Left ventricle myocardium inferior (tissue), 1 donor: Measurements from ENCODE around the gene PCDHGB1. TPM values are rescaled to one million over a fixed set of nuclear protein-coding genes. Genes with fewer than 3 reads are reported as not detected.
"Not testable (repeated sequence)": the region's sequence is repeated elsewhere in the genome, so short reads cannot be mapped to it uniquely, and the experiment has no call there.

Experiments
- DNase-seq: peaks from one replicate; pipeline ENCODE4 v3.0.0-alpha.2; 2020
- H3K27ac ChIP-seq: fragments of 200-600 bp; replicated peaks from 2 replicates; pipeline ENCODE4 v1.8.0; 2021
- H3K27me3 ChIP-seq: fragments of 200-600 bp; 2 replicates; pipeline ENCODE4 v1.8.0; 2021; ENCODE audit warnings: low read depth
- H3K36me3 ChIP-seq: fragments of 200-600 bp; 2 replicates; pipeline ENCODE4 v1.8.0; 2021
- H3K4me1 ChIP-seq: fragments of 200-600 bp; 2 replicates; pipeline ENCODE4 v1.8.0; 2021
- H3K4me3 ChIP-seq: fragments of 200-600 bp; 2 replicates; pipeline ENCODE4 v1.8.0; 2021; ENCODE audit warnings: mild to moderate bottlenecking, moderate library complexity
- H3K9me3 ChIP-seq: fragments of 200-600 bp; replicated peaks from 2 replicates; pipeline ENCODE4 v1.8.0; 2021
- intact Hi-C: fragments of 100-400 bp; cut with micrococcal nuclease; formaldehyde crosslinking; loops from one replicate; pipeline ENCODE4 v1.11.0; 2022
- total RNA-seq: library from RNA; stranded (reverse); fragmentation: NEBNext Ultra II Directional; extraction: Animal tissue kit (Norgen Biotek cat#: 25700); gene quantifications from one replicate; pipeline ENCODE4 v1.2.1, GENCODE V29; 2021
- TF ChIP-seq, protein P1 (sequence below): fragments of 200-600 bp; IDR thresholded peaks from 2 replicates; pipeline ENCODE4 v1.8.0; 2021; ENCODE audit warnings: antibody characterized with exemption, mild to moderate bottlenecking, borderline replicate concordance
- donor health status: DM: no; HTN: yes; CAD: no; lungs with severe emphysema.

The PCDHGB1 gene
- total RNA-seq, 1 donor from 2014 or later = 5.7 TPM

DNA sequence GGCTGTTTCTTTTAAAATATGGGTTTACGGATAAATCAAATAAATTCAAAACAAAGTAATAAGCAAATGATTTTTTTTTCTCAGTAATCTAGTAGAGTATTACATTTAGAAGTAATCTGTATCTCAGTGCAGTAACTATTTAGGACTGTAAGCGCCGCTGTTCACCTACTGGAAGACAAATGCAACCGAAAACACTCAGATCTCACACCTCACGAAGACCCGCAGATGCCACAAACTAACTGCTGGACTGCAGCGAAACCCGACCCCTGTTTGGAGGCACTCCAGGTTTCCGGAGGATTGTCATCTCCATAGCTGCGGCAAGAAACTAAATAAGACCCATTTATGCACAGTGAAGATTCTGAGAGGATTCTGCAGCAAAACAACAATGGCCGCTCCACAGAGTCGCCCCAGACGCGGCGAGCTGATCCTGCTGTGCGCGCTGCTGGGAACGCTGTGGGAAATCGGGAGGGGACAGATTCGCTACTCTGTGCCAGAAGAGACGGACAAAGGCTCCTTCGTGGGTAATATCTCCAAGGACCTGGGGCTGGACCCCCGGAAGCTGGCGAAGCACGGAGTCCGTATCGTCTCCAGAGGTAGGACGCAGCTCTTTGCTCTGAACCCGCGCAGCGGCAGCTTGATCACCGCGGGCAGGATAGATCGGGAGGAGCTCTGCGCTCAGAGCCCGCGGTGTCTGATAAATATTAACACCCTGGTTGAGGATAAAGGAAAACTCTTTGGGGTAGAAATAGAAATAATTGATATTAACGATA is 42.7 kb downstream of the PCDHGB1 start, which contains the start of gene PCDHGA8:
Gene PCDHGA8, plus strand, starts transcription at position 205 of the 770 bp plus-strand sequence. Its CDS starts 181 bp downstream, at position 386.
- no peak for DNase-seq
- TF ChIP-seq, protein P1, sequence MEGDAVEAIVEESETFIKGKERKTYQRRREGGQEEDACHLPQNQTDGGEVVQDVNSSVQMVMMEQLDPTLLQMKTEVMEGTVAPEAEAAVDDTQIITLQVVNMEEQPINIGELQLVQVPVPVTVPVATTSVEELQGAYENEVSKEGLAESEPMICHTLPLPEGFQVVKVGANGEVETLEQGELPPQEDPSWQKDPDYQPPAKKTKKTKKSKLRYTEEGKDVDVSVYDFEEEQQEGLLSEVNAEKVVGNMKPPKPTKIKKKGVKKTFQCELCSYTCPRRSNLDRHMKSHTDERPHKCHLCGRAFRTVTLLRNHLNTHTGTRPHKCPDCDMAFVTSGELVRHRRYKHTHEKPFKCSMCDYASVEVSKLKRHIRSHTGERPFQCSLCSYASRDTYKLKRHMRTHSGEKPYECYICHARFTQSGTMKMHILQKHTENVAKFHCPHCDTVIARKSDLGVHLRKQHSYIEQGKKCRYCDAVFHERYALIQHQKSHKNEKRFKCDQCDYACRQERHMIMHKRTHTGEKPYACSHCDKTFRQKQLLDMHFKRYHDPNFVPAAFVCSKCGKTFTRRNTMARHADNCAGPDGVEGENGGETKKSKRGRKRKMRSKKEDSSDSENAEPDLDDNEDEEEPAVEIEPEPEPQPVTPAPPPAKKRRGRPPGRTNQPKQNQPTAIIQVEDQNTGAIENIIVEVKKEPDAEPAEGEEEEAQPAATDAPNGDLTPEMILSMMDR = peak; percentile 39
- peaks cover 35% of the 10 kb centered on the region for H3K36me3 ChIP-seq
- peaks cover 29% of the 10 kb centered on the region for H3K4me1 ChIP-seq
- no peak within 1 kb of the TSS for H3K27ac ChIP-seq
- H3K4me3 ChIP-seq = no peak within 1 kb of the TSS
- H3K9me3 ChIP-seq = peaks cover 93% of the 10 kb centered on the region
- intact Hi-C loops = no loop called here
- no peaks in the 10 kb centered on the region for H3K27me3 ChIP-seq

DNA sequence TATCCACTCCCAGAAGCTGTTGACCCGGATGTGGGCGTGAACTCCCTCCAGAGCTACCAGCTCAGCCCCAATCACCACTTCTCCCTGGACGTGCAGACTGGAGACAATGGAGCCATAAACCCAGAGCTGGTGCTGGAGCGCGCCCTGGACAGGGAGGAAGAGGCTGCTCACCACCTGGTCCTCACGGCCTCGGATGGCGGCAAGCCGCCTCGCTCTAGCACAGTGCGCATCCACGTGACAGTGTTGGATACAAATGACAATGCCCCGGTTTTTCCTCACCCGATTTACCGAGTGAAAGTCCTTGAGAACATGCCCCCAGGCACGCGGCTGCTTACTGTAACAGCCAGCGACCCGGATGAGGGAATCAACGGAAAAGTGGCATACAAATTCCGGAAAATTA is 43.4 kb downstream of the PCDHGB1 start:
- Histone ChIP-seq H3K9me3 (peaks cover 94% of the 10 kb centered on the region), H3K36me3 (peaks cover 35% of the 10 kb centered on the region), H3K4me3 (no peak overlapping the region), H3K4me1 (peaks cover 27% of the 10 kb centered on the region), H3K27me3 (no peaks in the 10 kb centered on the region), H3K27ac (no peak overlapping the region)
- TF ChIP-seq, protein P1 = no peak
- DNase-seq = no peak
- intact Hi-C loops = no loop called here

DNA sequence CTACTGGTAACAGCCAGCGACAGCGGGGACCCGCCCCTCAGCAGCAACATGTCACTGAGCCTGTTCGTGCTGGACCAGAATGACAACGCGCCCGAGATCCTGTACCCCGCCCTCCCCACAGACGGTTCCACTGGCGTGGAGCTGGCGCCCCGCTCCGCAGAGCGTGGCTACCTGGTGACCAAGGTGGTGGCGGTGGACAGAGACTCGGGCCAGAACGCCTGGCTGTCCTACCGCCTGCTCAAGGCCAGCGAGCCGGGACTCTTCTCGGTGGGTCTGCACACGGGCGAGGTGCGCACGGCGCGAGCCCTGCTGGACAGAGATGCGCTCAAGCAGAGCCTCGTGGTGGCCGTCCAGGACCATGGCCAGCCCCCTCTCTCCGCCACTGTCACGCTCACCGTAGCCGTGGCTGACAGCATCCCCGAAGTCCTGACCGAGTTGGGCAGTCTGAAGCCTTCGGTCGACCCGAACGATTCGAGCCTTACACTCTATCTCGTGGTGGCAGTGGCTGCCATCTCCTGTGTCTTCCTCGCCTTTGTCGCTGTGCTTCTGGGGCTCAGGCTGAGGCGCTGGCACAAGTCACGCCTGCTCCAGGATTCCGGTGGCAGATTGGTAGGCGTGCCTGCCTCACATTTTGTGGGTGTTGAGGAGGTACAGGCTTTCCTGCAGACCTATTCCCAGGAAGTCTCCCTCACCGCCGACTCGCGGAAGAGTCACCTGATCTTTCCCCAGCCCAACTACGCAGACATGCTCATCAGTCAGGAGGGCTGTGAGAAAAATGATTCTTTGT is 44.7 kb downstream of the PCDHGB1 start:
- H3K27me3 ChIP-seq, intact Hi-C loops: not testable (repeated sequence)
- H3K9me3 ChIP-seq = peaks cover 93% of the 10 kb centered on the region

DNA sequence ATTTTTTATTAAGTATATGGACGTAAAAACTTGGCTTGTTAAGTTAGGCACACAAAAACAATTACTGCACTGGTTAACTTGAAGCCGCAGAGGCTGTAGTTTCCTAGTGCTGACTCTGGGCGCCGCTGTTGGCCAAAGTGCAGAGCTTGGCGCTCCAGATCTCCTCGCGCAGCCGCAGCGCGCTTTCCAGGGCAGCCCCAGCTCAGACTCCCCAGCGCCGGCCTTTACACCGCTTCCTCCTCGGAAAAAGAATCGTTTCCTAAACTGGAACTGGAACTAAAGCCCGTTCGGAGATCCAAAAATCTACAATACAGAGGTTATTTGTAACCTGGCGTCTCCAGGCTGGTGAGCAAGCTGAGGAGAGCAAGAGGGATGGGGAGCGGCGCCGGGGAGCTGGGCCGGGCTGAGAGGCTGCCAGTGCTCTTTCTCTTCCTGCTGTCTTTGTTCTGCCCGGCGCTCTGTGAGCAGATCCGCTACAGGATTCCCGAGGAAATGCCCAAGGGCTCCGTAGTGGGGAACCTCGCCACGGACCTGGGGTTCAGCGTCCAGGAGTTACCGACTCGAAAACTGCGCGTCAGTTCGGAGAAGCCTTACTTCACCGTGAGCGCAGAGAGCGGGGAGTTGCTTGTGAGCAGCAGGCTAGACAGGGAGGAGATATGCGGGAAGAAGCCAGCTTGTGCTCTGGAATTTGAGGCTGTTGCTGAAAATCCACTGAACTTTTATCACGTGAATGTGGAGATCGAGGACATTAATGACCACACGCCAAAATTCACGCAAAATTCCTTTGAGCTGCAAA is 48.1 kb downstream of the PCDHGB1 start, which contains the start of gene PCDHGB5:
Gene PCDHGB5, plus strand, starts transcription at position 192 of the 796 bp plus-strand sequence. Its CDS starts 181 bp downstream, at position 373.
- TF ChIP-seq, protein P1 = peak; percentile 73
- H3K27ac ChIP-seq = peak within 1 kb of the TSS; percentile 61

More for the DNA sequence above, 44.7 kb downstream of the PCDHGB1 start:
- H3K36me3 ChIP-seq = peaks cover 30% of the 10 kb centered on the region
- DNase-seq, H3K27ac ChIP-seq, H3K4me3 ChIP-seq: not testable (repeated sequence)
- H3K4me1 ChIP-seq = peaks cover 32% of the 10 kb centered on the region

DNA sequence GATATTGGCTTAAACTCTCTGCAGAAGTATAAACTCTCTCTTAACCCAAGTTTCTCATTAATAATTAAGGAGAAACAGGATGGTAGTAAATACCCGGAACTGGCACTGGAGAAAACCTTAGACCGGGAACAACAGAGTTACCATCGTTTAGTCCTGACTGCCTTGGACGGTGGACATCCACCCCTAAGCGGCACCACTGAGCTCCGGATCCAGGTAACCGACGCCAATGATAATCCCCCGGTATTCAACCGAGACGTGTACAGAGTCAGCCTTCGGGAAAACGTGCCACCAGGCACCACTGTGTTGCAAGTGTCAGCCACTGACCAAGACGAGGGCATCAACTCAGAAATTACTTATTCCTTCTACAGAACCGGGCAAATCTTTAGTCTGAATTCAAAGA is 48.7 kb downstream of the PCDHGB1 start:
- Histone ChIP-seq H3K27ac (peak overlapping the region; percentile 18), H3K4me3 (peak overlapping the region; percentile 39)
- DNase-seq = no peak

More for the DNA sequence above, 48.1 kb downstream of the PCDHGB1 start, which contains the start of gene PCDHGB5:
- Histone ChIP-seq H3K9me3 (peaks cover 93% of the 10 kb centered on the region), H3K4me3 (peak within 1 kb of the TSS; percentile 59), H3K36me3 (peaks cover 25% of the 10 kb centered on the region), H3K4me1 (peaks cover 24% of the 10 kb centered on the region)
- DNase-seq = peak; percentile 48
- H3K27me3 ChIP-seq, intact Hi-C loops: not testable (repeated sequence)

More for the DNA sequence above, 48.7 kb downstream of the PCDHGB1 start:
- TF ChIP-seq, protein P1 = no peak
- intact Hi-C loops = no loop called here
- H3K9me3 ChIP-seq = peaks cover 93% of the 10 kb centered on the region
- no peaks in the 10 kb centered on the region for H3K27me3 ChIP-seq
- peaks cover 24% of the 10 kb centered on the region for H3K4me1 ChIP-seq
- H3K36me3 ChIP-seq = peaks cover 23% of the 10 kb centered on the region
